IMR-90 (cell line): ENCODE results near the gene CHMP4B. TPM values are rescaled to one million over a fixed set of nuclear protein-coding genes. Genes with fewer than 3 reads are reported as not detected.

ENCODE experiments used
- ATAC-seq: fragments of 200-7000 bp; cut with Tn5 transposase; 2 replicates; pipeline ENCODE4 v1.9.1; 2020; ENCODE audit warnings: low read depth, mild to moderate bottlenecking, moderate library complexity
- BruUV-seq: library from RNA; stranded (reverse); fragments of 400-500 nt; replicated peaks from 2 replicates; lab custom pipeline; 2021; lab: Mats Ljungman, UMichigan
- CTCF ChIA-PET: fragments of 300-600 bp; formaldehyde crosslinking; extraction: SDS; loops from one replicate; lab custom pipeline; 2021; ENCODE audit warnings: antibody characterized with exemption; lab: Yijun Ruan, JAX
- POLR2A ChIA-PET: fragments of 300-600 bp; sonication (Branson Sonifier 250); formaldehyde crosslinking; loops from one replicate; lab custom pipeline; 2022; ENCODE audit warnings: antibody characterized with exemption; ENCODE audit not compliant: unreplicated experiment; lab: Charles Lee
- DNase-seq: peaks from one replicate; pipeline ENCODE4 v3.0.0; 2013
- H2AFZ ChIP-seq: replicated peaks from 2 replicates; pipeline ENCODE3; 2013; ENCODE audit warnings: low read length, mild to moderate bottlenecking; ENCODE audit not compliant: poor library complexity
- H2AK5ac ChIP-seq: 2 replicates; pipeline ENCODE4 v1.6.1; 2013; ENCODE audit warnings: low read depth, low read length, inconsistent platforms
- H2AK9ac ChIP-seq: replicated peaks from 2 replicates; pipeline ENCODE3; 2013; ENCODE audit warnings: mild to moderate bottlenecking, low read depth, low read length, moderate library complexity; ENCODE audit not compliant: poor library complexity
- H2BK120ac ChIP-seq: 2 replicates; pipeline ENCODE4 v1.6.1; 2013; ENCODE audit warnings: low read depth, low read length, inconsistent platforms
- H2BK15ac ChIP-seq: 3 replicates; pipeline ENCODE4 v1.6.1; 2013; ENCODE audit warnings: low read depth, low read length, inconsistent platforms
- H2BK20ac ChIP-seq: 2 replicates; pipeline ENCODE4 v1.6.1; 2013; ENCODE audit warnings: low read depth, mild to moderate bottlenecking, inconsistent platforms, low read length, moderate library complexity
- H2BK5ac ChIP-seq: 2 replicates; pipeline ENCODE4 v1.6.1; 2013; ENCODE audit warnings: mild to moderate bottlenecking, low read depth, low read length, inconsistent platforms; ENCODE audit not compliant: poor library complexity, severe bottlenecking
- H3K14ac ChIP-seq: replicated peaks from 2 replicates; pipeline ENCODE4 v1.6.1; 2013; ENCODE audit warnings: low read depth, low read length, inconsistent platforms
- H3K18ac ChIP-seq: 2 replicates; pipeline ENCODE4 v1.6.1; 2013; ENCODE audit warnings: low read depth, low read length, control low read depth
- H3K23ac ChIP-seq: 2 replicates; pipeline ENCODE4 v1.6.1; 2013; ENCODE audit warnings: low read depth, low read length, inconsistent platforms
- H3K27ac ChIP-seq: 2 replicates; pipeline ENCODE4 v1.5.1; 2013; ENCODE audit warnings: mild to moderate bottlenecking, control low read depth, low read length; ENCODE audit not compliant: insufficient read depth
- H3K27me3 ChIP-seq: 2 replicates; pipeline ENCODE4 v1.6.1; 2013; ENCODE audit warnings: low read length; ENCODE audit not compliant: control insufficient read depth, insufficient read depth
- H3K36me3 ChIP-seq: 2 replicates; pipeline ENCODE4 v1.6.1; 2013; ENCODE audit warnings: low read length, mixed read lengths; ENCODE audit not compliant: control insufficient read depth, insufficient read depth
- H3K4ac ChIP-seq: 2 replicates; pipeline ENCODE4 v1.6.1; 2013; ENCODE audit warnings: low read depth, low read length, inconsistent platforms
- H3K4me1 ChIP-seq: 2 replicates; pipeline ENCODE4 v1.6.1; 2013; ENCODE audit warnings: low read length, mixed read lengths; ENCODE audit not compliant: control insufficient read depth, insufficient read depth
- H3K4me2 ChIP-seq: 2 replicates; pipeline ENCODE4 v1.6.1; 2013; ENCODE audit warnings: low read depth, mild to moderate bottlenecking, control low read depth, low read length, moderate library complexity
- H3K4me3 ChIP-seq: 2 replicates; pipeline ENCODE4 v1.5.1; 2013; ENCODE audit warnings: low read depth, mild to moderate bottlenecking, control low read depth, low read length, moderate library complexity; ENCODE audit not compliant: insufficient read depth
- H3K56ac ChIP-seq: 2 replicates; pipeline ENCODE4 v1.6.1; 2013; ENCODE audit warnings: low read length, inconsistent platforms; ENCODE audit not compliant: insufficient read depth; ENCODE audit errors: extremely low read depth
- H3K79me1 ChIP-seq, 2 experiments: 2 replicates each; pipeline ENCODE4 v1.6.1; 2013; ENCODE audit warnings: low read length in 2 of 2, inconsistent platforms in 1 of 2, low read depth in 1 of 2
- H3K9ac ChIP-seq: 2 replicates; pipeline ENCODE4 v1.6.1; 2013; ENCODE audit warnings: low read depth, low read length, control low read depth
- H3K9me1 ChIP-seq: 2 replicates; pipeline ENCODE4 v1.6.1; 2013; ENCODE audit warnings: low read length, inconsistent platforms; ENCODE audit not compliant: insufficient read depth
- H3K9me3 ChIP-seq: 2 replicates; pipeline ENCODE4 v1.6.1; 2013; ENCODE audit warnings: low read length; ENCODE audit not compliant: control insufficient read depth, insufficient read depth
- H4K20me1 ChIP-seq: 2 replicates; pipeline ENCODE4 v1.6.1; 2013; ENCODE audit warnings: low read length, inconsistent platforms; ENCODE audit not compliant: insufficient read depth
- H4K5ac ChIP-seq: 2 replicates; pipeline ENCODE4 v1.6.1; 2013; ENCODE audit warnings: mild to moderate bottlenecking, low read depth, low read length, control low read depth
- H4K8ac ChIP-seq, 2 experiments: 2 replicates each; pipeline ENCODE4 v1.6.1; 2013; ENCODE audit warnings: low read depth in 2 of 2, low read length in 2 of 2, control low read depth in 1 of 2, inconsistent platforms in 1 of 2
- H4K91ac ChIP-seq: 2 replicates; pipeline ENCODE4 v1.6.1; 2013; ENCODE audit warnings: low read depth, low read length, inconsistent platforms; ENCODE audit not compliant: insufficient read depth
- BHLHE40 ChIP-seq: fragments of 150-350 bp; IDR thresholded peaks from 2 replicates; pipeline ENCODE4 v1.6.1; 2016; ENCODE audit warnings: mild to moderate bottlenecking, low read depth, low read length
- CEBPB ChIP-seq: IDR thresholded peaks from 2 replicates; pipeline ENCODE4 v1.6.1; 2012; ENCODE audit warnings: low read depth, low read length, improper control_type of control experiment
- CHD1 ChIP-seq: IDR thresholded peaks from 2 replicates; pipeline ENCODE4 v1.6.1; 2012; ENCODE audit warnings: low read depth, low read length, improper control_type of control experiment
- FOS ChIP-seq: fragments of 150-350 bp; IDR thresholded peaks from 2 replicates; pipeline ENCODE4 v1.6.1; 2016; ENCODE audit warnings: low read depth, low read length
- MAFK ChIP-seq: IDR thresholded peaks from 2 replicates; pipeline ENCODE4 v1.6.1; 2012; ENCODE audit warnings: low read depth, low read length, improper control_type of control experiment
- MAZ ChIP-seq: IDR thresholded peaks from 2 replicates; pipeline ENCODE4 v1.6.1; 2012; ENCODE audit warnings: low read depth, mild to moderate bottlenecking, low read length, improper control_type of control experiment, moderate library complexity, borderline replicate concordance
- MXI1 ChIP-seq: IDR thresholded peaks from 2 replicates; pipeline ENCODE4 v1.6.1; 2012; ENCODE audit warnings: low read depth, mild to moderate bottlenecking, low read length, moderate library complexity, borderline replicate concordance
- NFE2L2 ChIP-seq: fragments of 150-350 bp; IDR thresholded peaks from 2 replicates; pipeline ENCODE4 v1.6.1; 2016; ENCODE audit warnings: low read depth, mild to moderate bottlenecking, low read length
- POLR2A ChIP-seq: IDR thresholded peaks from 2 replicates; pipeline ENCODE4 v1.6.1; 2012; ENCODE audit warnings: mild to moderate bottlenecking, low read depth, low read length
- RAD21 ChIP-seq: IDR thresholded peaks from 2 replicates; pipeline ENCODE4 v1.6.1; 2012; ENCODE audit warnings: low read length, improper control_type of control experiment
- RCOR1 ChIP-seq: IDR thresholded peaks from 2 replicates; pipeline ENCODE4 v1.6.1; 2012; ENCODE audit warnings: mild to moderate bottlenecking, low read length, improper control_type of control experiment; ENCODE audit not compliant: insufficient replicate concordance
- RFX5 ChIP-seq: IDR thresholded peaks from 2 replicates; pipeline ENCODE4 v1.8.0; 2012; ENCODE audit warnings: low read depth, mild to moderate bottlenecking, low read length, moderate library complexity
- SMC3 ChIP-seq: fragments of 150-350 bp; IDR thresholded peaks from 2 replicates; pipeline ENCODE4 v1.6.1; 2016; ENCODE audit warnings: low read depth, mild to moderate bottlenecking, antibody characterized with exemption, low read length, moderate library complexity
- WGBS, 2 experiments: methylation state at CpG; one replicate each; pipeline versions ENCODE4 v1.1.5 to v1.1.7; 2013; ENCODE audit warnings: missing lambda C conversion rate in 2 of 2; ENCODE audit not compliant: insufficient read length in 1 of 2; ENCODE audit errors: extremely low coverage in 2 of 2; 5-methylcytosine and 5-hydroxymethylcytosine counted together
- dilution Hi-C: fragments of 300-500 bp; cut with HindIII; formaldehyde crosslinking; loops from one replicate; pipeline ENCODE4 v1.14.3; 2018; ENCODE audit warnings: low sequenced_read_pairs; ENCODE audit not compliant: unreplicated experiment
- in situ Hi-C: fragments of 300-500 bp; cut with MboI; formaldehyde crosslinking; loops from 3 replicates; pipeline ENCODE4 v1.14.3; 2019; ENCODE audit warnings: low sequenced_read_pairs, inconsistent platforms, mixed read lengths
- intact Hi-C: fragments of 100-400 bp; cut with micrococcal nuclease; formaldehyde crosslinking; loops from 2 replicates; pipeline ENCODE4 v1.10.0; 2022
- polyA plus RNA-seq, 3 experiments: library from polyadenylated mRNA; depleted of rRNA; stranded (reverse); fragments of >200 nt; gene quantifications; 2 replicates each; pipeline ENCODE4 v1.2.3, GENCODE V29; 2012; ENCODE audit warnings: low replicate concordance in 1 of 3
- total RNA-seq: library from RNA; depleted of rRNA; stranded (reverse); fragments of >200 nt; gene quantifications from 2 replicates; pipeline ENCODE4 v1.2.3, GENCODE V29; 2012
- TF ChIP-seq, protein P1 (sequence below): conservative IDR thresholded peaks from 2 replicates; pipeline ENCODE4 v1.5.1; 2012; ENCODE audit warnings: mild to moderate bottlenecking, low read depth, low read length, improper control_type of control experiment
- TF ChIP-seq, protein P2 (sequence below): fragments of 150-350 bp; IDR thresholded peaks from 2 replicates; pipeline ENCODE4 v1.6.1; 2016; ENCODE audit warnings: low read depth, mild to moderate bottlenecking, low read length, moderate library complexity, borderline replicate concordance
- TF ChIP-seq, protein P3 (sequence below): fragments of 150-350 bp; IDR thresholded peaks from 2 replicates; pipeline ENCODE4 v1.6.1; 2017; ENCODE audit warnings: mild to moderate bottlenecking, antibody characterized with exemption, low read length, low read depth

The CHMP4B gene
- total and polyA plus RNA-seq, 2 of the 4 experiments (the other 2 are of a cell fraction), result 30.3 to 94.8 TPM

DNA sequence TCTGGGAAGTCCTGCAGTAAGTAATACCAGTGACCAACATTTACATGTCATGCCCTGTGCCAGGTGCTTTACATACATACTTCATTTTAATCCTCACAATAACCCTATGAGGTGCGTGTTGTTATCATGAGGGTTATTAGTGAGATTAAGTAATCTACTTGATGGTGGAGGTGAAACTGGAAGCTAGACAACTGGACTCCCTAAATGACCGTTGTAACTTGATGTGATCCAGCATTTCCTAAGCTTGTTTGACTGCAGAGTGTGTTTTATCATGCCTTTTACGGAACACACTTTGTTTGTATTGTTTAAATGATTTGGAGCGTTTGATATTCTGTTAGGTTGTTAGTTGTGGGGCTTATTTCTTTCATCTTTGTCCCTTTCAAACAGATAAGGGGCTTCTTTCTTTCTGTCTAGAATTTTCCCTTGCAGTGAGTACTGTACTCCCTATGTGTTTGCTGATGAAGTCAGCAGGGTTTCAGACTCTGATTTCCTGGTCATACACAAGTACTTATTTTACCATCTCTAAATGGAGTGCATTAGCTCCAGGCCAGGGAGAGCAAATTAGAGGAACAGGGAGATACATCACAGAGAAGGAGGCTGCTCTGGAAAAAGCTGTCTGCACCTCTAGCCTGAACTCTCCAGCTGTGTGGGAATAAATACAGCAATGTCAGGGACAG lies 29.7 kb downstream of the CHMP4B start:
- peaks cover 14% of the 10 kb centered on the region for H3K4me1 ChIP-seq
- H2AK9ac ChIP-seq, result no peak overlapping the region
- in situ Hi-C loops (no loop called here), intact Hi-C loops (no loop called here), dilution Hi-C loops (no loop called here)
- no peak overlapping the region for H3K4me3 ChIP-seq
- H3K4me2 ChIP-seq, result no peak overlapping the region
- no peak overlapping the region for H2BK5ac ChIP-seq
- no peak overlapping the region for H3K4ac ChIP-seq
- DNase-seq (no peak), ATAC-seq (no peak)
- H3K23ac ChIP-seq, result no peak overlapping the region
- no peak overlapping the region for H4K5ac ChIP-seq
- no peak overlapping the region for H4K8ac ChIP-seq
- no peak overlapping the region for H3K27ac ChIP-seq
- no peak overlapping the region for H3K56ac ChIP-seq
- no TSS peak for BruUV-seq
- H2BK15ac ChIP-seq, result no peak overlapping the region
- H3K14ac ChIP-seq, result no peak overlapping the region
- H2AK5ac ChIP-seq, result no peak overlapping the region
- peaks cover 100% of the 10 kb centered on the region for H4K20me1 ChIP-seq
- WGBS, 2 experiments, result 17% methylated on average over 1 of the region's 4 CpGs; no CpG with 5 or more reads in 1 of the 2 experiments
- no peaks in the 10 kb centered on the region for H3K27me3 ChIP-seq
- H4K91ac ChIP-seq, result no peak overlapping the region
- POLR2A ChIA-PET, result no interaction called here
- CTCF ChIA-PET, result interaction anchor here (0.6 kb wide), 1 partner anchor 1614 kb away, joined by 3 read pairs; no protein-coding TSS in a partner anchor
- TF ChIP-seq CEBPB (no peak), MXI1 (no peak), RAD21 (no peak), POLR2A (no peak), FOS (no peak), MAZ (no peak), SMC3 (no peak), MAFK (no peak), NFE2L2 (no peak), BHLHE40 (no peak), RCOR1 (no peak), RFX5 (no peak), CHD1 (no peak)
- TF ChIP-seq, protein P1, sequence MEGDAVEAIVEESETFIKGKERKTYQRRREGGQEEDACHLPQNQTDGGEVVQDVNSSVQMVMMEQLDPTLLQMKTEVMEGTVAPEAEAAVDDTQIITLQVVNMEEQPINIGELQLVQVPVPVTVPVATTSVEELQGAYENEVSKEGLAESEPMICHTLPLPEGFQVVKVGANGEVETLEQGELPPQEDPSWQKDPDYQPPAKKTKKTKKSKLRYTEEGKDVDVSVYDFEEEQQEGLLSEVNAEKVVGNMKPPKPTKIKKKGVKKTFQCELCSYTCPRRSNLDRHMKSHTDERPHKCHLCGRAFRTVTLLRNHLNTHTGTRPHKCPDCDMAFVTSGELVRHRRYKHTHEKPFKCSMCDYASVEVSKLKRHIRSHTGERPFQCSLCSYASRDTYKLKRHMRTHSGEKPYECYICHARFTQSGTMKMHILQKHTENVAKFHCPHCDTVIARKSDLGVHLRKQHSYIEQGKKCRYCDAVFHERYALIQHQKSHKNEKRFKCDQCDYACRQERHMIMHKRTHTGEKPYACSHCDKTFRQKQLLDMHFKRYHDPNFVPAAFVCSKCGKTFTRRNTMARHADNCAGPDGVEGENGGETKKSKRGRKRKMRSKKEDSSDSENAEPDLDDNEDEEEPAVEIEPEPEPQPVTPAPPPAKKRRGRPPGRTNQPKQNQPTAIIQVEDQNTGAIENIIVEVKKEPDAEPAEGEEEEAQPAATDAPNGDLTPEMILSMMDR, result no peak
- TF ChIP-seq, protein P2, sequence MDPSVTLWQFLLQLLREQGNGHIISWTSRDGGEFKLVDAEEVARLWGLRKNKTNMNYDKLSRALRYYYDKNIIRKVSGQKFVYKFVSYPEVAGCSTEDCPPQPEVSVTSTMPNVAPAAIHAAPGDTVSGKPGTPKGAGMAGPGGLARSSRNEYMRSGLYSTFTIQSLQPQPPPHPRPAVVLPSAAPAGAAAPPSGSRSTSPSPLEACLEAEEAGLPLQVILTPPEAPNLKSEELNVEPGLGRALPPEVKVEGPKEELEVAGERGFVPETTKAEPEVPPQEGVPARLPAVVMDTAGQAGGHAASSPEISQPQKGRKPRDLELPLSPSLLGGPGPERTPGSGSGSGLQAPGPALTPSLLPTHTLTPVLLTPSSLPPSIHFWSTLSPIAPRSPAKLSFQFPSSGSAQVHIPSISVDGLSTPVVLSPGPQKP, result no peak
- TF ChIP-seq, protein P3, sequence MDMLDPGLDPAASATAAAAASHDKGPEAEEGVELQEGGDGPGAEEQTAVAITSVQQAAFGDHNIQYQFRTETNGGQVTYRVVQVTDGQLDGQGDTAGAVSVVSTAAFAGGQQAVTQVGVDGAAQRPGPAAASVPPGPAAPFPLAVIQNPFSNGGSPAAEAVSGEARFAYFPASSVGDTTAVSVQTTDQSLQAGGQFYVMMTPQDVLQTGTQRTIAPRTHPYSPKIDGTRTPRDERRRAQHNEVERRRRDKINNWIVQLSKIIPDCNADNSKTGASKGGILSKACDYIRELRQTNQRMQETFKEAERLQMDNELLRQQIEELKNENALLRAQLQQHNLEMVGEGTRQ, result no peak
- H3K9me1 ChIP-seq, result peaks cover 46% of the 10 kb centered on the region
- no peak overlapping the region for H3K9ac ChIP-seq
- no peak overlapping the region for H2BK120ac ChIP-seq
- H3K18ac ChIP-seq, result no peak overlapping the region
- H3K36me3 ChIP-seq, result no peaks in the 10 kb centered on the region
- no peak overlapping the region for H2BK20ac ChIP-seq
- H3K9me3 ChIP-seq, result no peaks in the 10 kb centered on the region
- H2AFZ ChIP-seq, result no peak overlapping the region
- peaks cover 62 to 93% of the 10 kb centered on the region in 2 experiments for H3K79me1 ChIP-seq
